HG03159 (cell line): Measurements from ENCODE around the gene TMEM163.
"Not testable (repeated sequence)": the region's sequence is repeated elsewhere in the genome, so short reads cannot be mapped to it uniquely, and the experiment has no call there.

Source experiments
- ATAC-seq: cut with Tn5 transposase; IDR thresholded peaks from one replicate; pipeline ENCODE4 v1.9.1; 2021; ENCODE audit warnings: mild to moderate bottlenecking, moderate library complexity; ENCODE audit not compliant: unreplicated experiment

Gene TMEM163

DNA sequence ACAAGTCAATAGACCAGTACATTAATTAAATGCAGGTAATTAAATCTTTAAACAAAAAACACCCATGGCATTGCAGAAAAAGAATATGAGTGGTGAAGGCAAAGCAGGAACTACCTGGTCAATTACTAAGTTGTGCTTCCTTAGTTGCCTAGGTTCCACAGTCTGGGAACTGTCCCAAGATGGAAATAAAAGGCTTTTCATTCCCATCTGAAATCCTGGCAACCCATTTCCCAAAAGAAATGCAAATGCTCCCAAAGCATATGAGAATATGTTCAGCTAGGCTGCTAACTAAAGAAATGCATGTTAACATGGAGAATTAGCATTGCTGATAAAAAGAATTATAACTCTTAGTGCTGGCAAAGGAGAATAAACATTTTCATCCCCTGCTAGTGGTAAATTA is 177.8 kb downstream of the TMEM163 start:
- no peak for ATAC-seq

DNA sequence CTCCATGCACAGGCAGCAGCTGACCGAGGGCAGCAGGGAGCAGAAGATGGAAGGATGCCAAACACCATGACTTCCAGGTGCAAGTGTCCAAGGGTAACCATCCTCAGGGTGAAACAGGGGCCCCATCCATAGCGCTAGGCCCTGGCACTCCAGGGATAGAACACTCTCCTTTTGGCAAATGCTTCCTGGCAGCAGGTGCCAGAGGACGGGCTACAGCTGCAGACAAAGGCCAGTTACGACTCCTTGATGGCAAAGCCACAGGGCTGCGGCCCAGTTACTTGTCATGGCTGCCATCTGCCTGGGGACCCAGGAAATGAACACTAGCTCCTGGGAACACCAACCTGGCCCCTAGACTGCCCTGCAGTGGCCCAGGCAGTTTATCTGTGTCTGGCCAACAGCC is 178.8 kb downstream of the TMEM163 start:
- ATAC-seq = no peak

DNA sequence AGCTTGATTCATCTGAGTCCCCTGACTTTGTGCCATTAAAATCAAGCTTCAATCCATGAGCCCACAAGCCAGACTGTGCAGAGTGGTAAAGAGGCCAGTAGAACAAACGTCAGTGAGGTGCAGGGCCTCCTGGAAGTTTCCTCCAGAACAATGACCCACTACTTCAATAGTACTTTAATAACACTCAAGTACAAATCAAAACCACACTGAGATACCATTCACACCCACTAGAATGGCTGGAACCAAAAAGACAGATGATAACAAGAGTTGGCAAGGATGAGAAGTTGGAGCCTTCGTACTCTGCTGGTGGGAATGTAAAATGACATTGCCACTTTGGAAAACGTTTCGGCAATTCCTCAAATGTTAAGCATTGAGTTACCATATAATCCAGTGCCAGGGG is 181.1 kb downstream of the TMEM163 start:
- ATAC-seq = no peak

DNA sequence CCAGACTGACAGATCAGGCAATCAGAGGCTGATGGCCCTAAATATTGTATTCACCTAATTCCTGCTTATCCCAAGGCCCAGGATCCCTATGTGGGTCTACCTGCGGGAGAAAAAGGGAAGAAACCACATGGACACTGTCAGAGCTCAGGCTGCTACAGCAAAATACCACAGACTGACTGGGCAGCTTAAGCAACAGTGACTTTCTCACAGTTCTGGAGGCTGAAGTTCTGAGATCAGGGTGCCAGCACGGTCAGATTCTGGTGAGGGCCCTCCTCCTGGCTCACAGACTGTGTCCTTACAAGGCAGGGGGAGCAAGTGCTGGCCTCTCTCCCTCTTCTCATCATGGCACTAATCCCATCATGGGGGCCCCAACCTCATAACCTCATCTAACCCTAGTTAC is 181.7 kb downstream of the TMEM163 start:
- ATAC-seq = no peak

DNA sequence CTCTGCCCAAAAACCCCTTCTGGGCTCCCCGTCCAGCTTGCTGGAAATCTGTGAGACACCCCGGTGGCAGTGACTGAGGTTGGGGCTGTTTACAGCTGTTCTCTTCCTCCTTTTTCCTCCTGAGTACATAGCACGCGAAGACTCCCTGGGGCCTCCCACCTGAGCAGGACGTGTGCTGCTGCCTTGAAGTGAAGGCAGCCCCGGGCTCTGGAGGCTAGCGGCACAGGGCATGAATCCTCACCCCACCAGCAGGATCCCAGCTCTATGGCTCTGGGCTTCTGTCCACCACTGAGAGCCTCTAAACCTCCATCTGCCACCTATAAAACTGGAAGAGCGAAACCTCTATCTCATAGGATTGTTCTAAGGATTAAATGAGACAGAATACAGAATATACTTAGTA is 182.5 kb downstream of the TMEM163 start:
- no peak for ATAC-seq

DNA sequence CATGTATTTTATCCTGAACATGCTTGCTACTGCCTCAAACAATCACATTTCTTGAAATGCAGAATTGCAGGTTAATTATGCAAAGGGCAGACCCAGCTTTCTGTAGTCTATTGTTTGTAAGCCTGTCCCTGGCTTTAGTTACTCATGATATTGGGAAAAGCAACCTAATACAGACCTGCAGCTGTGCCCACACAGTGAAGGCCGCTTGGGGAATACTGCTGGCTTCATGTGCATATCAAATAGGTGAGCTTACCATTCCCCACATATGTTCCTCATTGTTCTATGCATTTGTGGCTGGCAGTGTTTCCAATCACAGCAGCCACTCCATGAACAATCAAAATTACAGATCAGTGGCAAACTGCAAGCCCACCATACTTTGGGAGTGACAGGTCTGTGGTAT is 186.3 kb downstream of the TMEM163 start:
- no peak for ATAC-seq

DNA sequence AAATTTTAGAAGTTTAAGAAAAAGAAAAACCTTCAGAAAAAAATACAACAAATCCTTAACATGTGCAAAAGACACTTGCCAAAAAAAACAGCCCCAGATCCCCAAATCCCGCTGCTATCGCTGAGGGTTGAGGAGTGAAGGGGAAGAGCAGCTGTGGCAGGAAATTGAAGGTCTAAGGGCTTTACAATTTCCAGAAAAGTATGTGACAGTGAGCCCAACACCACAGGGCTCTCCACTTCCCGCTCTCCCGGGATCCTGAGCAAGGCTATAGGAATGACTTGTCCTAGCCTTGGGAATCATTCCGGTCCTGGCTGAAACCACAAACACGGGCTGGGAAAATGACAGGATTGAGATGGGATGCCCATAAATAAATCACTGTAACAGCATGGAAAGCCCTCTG is 191.4 kb downstream of the TMEM163 start:
- no peak for ATAC-seq

DNA sequence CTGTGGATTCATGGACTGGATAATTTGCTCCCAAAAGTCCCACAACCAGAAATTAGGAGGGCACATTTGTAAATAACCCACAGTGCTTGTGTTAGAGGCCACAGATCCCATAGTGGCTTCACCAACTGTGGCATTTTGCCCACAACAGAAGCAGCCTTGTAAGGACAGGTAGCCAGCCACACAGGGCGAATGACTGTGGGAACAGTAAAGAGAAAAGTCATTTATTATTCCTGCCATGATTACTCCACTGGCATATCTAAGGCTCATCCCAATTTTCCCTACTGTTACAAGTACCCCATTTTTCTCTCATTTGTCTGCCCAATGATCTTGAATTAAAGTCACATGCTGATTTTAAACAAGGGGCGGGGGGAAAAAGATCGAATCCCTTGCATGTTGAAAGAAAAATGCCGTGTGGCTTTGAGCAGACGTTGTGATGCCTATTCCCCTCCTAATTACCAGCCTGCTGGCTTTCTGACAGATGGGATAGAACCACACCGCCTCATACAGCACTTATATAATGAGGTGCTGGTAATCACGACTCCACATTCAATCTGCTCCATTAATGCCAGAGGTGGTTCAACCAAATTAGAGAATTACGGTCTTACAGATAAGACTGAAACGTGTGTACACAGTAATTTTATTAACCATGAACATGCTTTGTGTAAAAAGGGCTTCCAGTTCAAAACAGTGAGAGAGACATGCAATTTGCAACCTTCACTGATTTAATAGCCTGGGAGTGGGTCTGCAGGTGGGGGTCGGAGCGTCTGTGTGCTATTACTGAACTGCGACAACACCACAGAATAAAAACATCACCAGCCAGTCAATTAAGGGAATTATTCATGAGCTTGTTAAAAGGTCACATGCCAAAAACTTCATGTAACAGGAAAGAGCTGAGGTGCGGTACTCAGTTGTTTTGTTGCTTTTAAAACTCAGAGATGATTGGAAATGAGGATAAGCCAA is 196.0 kb downstream of the TMEM163 start:
- ATAC-seq = no peak

DNA sequence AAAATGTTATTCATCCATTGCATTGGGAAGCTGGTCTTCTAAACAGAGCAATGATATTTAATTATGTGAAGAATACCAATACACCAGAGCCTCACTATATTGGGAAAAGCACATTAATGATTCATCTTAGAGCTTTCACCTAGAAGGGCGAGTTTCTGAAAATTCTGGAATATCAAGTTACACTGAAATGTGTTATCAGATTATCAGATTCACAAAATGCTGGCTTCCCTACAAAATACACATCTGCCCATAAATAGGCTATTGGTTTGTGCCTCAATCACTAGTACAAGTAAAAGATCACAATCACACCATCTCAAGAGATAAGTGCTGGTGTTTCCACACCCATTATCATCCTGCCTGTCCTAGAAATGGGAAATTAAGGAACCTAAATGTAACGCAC is 200.7 kb downstream of the TMEM163 start:
- no peak for ATAC-seq

DNA sequence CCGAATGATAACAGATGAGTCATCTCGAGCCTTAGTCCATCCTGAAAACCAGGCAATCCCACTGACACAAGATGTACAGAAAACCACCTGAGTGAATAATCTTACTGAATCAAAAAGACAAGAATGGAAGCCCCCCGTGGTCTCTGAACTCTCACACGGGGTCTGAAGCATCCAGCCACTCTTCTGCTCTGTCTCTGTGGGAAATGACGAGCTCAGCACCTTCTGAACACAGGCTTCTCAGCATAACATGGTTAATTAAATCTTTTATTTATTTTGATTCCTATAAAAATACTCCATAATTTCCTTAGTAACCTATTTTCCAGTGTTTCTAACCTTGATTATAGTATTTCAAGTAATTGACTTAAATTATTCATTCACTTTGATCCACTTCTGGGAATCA is 203.7 kb downstream of the TMEM163 start:
- no peak for ATAC-seq

DNA sequence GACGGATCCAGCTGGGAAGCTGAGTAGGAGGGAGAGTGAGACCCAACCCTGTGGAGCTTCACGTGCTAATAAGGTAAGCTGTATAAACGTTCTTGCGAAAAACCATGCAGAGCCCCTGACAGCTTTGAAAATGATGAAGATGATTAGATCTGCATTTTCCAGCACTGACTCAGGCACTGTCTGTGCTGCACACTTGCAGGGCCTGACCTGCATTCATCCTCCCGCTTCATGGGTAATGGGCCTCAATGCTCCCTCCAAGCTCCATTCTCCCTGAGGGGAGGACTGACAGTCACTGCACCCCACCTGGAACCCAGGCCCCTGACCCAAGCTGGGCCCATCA is 205.4 kb downstream of the TMEM163 start:
- no peak for ATAC-seq

DNA sequence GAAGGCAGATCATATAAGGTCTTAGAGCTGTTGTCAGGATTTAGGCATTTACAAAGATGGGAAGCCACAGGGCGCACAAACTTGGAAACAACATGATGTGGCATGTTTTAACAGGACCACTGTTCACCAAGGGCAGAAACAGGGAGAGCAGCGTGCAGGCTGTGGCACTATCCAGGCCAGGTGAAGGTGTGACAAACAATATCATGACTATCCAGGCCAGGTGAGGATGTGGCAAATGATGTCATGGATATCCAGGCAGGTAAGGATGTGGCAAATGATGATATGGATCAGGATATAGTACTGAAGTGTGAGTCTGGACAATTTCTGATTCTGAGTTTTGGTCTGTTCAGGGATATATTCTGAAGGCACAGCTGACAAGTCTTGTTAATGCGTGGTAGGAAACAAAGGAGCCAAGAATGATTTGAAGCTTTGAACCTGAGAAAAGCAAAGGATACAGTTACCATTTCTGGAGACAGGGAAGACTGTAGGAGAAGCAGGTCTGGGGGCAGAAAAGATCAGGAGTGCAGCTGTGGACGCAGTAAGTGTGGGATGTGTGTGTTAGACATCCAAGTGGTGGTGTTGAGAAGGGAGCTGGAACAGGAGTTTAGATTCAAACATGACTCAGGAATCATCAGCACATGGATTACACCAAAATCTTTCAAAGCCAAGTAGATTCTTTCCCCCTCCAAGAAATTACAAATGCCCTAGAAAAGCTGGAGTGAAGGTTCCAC is 205.9 kb downstream of the TMEM163 start:
- no peak for ATAC-seq

DNA sequence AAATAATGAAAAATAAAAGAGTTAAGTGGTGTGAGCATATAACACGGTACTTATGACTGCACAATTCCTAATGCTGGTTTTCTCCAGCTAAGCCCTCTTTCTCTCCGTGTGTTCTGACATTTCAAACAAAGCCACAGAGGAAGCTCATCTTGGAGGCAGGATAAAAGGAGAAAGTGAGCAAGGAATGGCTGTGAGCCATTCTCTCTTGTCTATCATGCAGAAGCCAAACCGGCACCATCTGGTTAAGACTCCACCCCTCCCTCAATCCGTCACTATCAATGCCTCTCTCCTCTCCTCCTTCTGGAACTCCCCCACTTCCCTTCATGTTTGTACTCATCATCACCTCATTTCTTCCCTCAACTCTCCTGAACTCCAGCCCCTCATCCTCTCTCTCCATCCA is 210.4 kb downstream of the TMEM163 start:
- no peak for ATAC-seq

DNA sequence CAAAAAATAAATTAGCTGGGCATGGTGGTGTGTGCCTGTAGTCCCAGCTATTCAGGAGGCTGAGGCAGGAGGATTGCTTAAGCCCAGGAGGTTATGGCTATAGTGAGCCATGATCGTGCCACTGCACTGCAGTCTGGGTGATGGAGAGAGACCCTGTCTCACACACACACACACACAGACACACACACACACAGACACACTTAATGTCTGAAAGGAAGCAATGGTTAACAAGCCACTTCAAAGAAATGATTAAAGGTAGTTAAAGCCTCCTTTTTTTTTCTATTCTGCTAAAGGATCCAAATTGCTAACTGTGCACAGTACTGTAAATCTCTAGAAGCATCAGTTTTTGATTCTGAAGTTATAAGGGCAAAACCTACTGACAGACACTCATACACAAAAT is 211.1 kb downstream of the TMEM163 start:
- ATAC-seq = no peak

DNA sequence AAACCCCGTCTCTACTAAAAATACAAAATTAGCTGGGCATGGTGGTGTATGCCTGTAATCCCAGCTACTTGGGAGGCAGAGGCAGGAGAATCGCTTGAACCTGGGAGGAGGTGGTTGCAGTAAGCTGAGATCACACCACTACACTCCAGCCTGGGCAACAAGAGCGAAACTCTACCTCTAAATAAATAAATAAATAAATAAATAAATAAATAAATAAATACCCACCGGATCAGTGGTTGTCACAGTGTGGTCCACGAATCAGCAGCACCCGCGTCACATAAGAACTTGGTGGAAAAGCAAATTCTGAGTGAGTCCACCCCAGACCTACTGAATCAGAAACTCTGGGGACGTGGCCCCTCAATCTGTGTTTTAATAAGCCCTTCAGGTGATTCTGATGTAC is 211.6 kb downstream of the TMEM163 start:
- not testable (repeated sequence) for ATAC-seq

DNA sequence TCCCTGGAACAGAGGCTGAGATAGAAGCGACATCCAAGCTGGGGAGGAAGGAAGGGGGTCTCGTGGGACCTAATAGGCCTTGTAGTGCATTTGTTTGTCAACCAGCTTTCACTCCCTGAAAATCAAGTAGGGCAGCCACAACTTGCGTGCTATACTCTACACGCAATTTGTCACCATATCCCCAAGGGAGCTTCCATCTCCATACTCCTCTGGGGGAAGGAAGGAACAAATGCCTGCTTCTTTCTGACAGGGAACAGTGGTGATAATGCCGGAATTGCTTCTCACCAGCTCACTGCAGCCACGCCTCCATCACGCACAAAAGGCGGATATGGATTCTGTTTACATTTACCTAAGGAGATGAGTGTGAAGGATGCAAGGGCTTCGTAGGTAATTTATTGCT is 213.4 kb downstream of the TMEM163 start:
- no peak for ATAC-seq

DNA sequence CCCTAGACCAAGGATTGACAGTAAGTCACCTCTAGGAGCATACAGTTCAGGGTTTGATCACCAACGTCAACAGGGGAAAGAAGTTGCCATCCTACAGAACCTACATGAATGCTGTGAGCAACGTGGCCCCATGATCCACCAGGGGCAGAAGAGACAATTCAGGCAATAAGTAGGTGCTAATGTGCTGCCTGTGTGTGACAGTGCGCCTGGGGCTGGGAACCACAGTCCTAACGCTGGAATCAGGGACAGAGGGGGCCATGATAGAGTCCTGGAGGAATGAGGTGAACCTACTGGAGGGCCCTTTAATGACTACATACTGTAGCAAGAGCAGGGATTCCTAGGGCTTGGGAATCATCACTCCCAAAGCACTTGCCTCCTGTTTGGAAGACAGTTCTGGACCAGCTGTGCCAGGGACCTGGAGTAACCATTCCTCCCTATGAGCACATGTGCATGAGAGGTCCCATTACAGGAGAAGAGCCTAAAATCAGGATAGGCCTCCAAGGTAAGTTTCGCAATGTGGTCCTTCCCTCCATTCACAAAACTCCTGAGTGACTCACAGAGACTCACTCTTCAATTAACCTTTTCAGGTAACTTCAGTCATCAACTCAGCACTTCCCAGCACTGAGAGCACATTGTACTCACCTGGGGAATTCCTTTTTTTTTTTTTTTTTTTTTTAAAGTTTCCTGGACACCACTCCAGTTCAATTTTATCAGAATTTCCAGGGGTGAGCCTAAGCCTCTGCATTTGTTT is 214.0 kb downstream of the TMEM163 start:
- ATAC-seq = no peak

DNA sequence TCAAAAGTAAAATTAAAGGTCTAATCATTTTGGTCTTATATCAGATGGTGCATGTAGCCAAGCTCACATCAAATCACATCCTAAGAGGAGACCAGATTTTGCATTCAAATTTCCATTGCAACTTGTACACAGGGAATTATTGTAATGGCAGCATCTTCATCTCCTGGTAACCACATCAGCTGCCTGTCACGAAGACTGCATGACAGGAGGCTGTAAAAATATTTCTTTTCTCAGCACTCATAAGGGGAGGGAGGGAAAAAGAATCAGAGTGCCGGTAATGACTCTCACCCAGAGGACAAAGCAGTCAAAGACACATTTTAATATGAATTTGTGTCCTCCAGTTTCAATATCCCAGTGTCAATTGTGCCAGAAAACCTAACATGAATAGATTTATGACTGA is 216.7 kb downstream of the TMEM163 start:
- no peak for ATAC-seq

DNA sequence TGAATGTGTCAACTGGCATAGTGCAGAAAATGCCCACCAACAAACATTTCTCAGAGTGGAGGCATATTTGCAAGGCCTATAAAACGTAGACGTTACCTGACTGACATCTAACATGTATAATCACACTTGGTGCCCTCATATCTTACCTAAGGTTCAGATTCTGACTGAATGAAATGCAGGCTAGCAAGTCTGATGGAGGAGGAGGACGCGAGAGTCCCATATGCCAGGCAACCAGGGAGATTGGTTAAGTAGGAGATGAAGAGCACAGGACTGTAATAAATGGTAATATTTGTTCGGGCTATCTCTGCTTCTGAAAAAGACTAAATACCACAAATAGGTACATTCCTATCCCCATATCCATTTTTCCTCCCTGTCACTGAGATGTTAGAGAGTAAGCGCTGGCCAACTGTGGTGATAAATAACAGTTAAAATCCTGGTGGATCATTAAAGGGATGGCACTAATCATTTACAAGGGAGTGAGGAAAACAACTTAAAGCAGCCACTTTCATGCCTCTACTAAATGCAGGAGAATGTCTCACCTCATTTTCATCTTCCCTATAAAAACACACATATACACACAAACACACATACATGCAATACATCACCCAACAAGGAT is 217.2 kb downstream of the TMEM163 start:
- no peak for ATAC-seq

DNA sequence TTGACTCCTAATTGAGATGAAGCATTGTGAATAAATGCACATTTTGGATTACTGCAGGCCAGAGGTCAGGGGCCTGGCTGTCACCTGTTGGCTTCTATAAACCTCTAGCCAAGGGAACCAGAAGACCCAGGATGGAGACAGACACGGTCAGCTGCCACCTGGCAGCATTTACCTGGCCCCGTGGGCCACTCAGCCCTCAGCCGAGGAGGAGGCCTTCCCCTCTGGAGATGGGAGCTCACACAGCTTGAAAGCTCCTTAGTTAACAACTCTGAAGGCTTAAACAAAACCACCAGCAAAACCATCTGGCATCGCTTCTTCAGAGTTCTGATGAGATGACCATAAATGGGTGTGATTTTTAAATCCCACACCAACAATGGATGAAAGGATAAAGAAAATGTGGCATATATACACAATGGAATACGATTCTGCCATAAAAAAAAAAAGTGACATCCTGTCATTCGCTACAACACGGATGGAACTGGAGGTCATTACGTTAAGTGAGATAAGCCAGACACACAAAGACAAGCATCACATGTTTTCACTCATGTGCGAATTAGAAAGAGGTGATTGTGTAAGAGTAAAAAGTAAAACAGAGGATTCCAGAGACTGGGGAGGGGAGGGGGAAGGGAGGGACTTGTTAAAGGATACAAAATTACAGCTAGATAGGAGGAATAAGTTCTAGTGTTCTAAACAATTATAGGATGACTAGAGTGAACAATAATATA is 218.4 kb downstream of the TMEM163 start:
- ATAC-seq = no peak
